Measurements from ENCODE around the gene IFI6.

DNA sequence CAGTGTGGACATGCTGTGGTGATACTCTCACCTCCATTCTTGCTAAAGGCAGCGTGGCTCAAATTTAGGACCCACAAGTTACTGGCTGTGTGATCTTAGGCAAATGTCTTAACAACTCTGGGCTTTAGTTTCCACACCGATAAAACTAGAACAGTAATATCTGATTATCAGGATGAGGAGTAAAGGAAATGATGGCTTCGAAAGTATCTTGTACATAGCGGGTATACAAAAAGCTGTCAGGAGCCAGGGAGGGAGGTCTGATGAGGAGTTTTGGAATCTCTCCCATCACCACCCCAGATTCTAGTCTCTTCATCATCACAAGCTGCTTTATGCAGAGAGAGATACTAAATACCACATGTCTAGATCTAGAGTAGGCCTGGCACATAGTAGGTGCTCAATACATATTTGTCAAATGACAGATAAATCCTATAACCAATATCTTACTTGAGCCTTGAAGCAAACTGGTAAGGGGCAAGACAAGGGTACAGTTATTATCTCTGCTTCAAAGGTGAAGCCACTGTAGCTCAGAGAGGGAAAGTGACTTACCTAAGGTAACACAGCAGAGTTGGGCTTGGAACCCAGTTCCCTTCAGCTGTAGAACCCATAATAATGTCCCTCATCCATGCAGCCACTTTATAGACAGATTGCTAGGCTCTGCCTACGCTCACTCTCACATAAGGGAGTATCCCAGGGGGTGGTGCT is 27.5 kb downstream of the IFI6 start:
- TF ChIP-seq POLR2A (IDR thresholded peaks at IDR 0.05; ENCODE audit: low read depth, low read length): no peak
- no peak for TF ChIP-seq POLR2AphosphoS5 (IDR thresholded peaks at IDR 0.05; ENCODE audit: low read depth, low read length)
